HG02610 (cell line): Measurements from ENCODE around the gene RGL1.
"Not testable (repeated sequence)": the region's sequence is repeated elsewhere in the genome, so short reads cannot be mapped to it uniquely, and the experiment has no call there.

Experiments
- ATAC-seq: cut with Tn5 transposase; IDR thresholded peaks from one replicate; pipeline ENCODE4 v1.9.1; 2021; ENCODE audit warnings: mild to moderate bottlenecking, moderate library complexity; ENCODE audit not compliant: unreplicated experiment

The RGL1 gene

DNA sequence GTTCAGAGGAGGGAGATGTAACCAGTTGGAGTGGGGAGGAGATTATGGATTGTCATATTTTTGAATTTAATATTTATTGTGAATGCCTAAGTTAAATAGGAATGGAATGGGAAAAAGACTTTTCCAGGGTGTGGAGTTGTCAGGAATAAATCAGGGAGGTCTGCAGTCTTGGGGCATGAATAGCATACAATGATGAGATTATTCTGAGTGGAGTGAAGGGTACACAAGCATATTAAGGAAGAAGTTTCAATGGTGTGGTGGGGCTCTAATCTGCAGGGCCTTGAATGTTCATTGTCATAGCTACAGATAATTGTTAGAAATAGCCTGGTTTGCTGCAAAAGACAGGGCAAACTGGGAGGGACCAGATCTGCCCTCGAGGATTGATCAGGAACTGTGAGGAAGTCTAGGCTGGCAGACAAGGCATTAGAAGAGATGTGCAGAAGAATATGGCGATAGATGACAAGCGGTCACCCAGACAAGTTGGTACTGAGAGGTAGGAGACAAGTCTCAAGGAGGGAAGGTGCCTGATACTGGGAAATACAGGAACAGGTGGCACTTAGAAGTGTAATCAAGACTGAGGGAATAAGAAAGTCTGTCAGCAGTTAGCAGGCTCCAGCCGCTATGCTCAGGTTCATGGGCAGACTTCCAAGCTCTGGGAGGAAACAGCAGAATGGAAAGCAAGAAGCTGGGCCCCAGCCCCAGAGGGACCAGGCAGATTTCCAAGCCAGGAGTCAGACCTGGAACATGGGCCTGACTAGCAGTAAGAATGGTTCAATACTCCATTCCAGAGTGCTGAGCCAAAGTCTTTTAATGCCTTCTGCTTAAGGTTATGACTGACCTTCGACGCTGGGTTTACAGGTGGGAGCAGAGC lies 20.9 kb upstream of the RGL1 start:
- ATAC-seq, result no peak

DNA sequence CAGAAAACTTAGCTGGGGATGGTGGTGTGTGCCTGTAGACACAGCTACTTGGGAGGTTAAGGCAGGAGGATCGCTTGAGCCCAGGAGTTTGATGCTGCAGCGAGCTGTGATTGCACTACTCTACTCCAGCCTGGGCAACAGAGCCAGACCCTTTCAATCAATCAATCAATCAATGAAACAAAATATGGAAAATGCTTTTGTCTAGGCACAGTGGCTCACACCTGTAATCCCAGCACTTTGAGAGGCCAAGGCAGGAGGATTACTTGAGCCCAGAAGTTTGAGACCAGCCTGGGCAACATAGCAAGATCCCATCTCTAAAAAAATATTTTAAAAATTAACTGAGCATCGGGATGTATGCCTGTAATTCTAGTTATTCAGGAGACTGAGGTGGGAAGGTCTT lies 19.0 kb upstream of the RGL1 start:
- not testable (repeated sequence) for ATAC-seq

GRCh38 chr1:183787704-183788103 lies 17.2 kb upstream of the RGL1 start:
- no peak for ATAC-seq

GRCh38 chr1:183791319-183791718 lies 13.6 kb upstream of the RGL1 start:
- no peak for ATAC-seq

DNA sequence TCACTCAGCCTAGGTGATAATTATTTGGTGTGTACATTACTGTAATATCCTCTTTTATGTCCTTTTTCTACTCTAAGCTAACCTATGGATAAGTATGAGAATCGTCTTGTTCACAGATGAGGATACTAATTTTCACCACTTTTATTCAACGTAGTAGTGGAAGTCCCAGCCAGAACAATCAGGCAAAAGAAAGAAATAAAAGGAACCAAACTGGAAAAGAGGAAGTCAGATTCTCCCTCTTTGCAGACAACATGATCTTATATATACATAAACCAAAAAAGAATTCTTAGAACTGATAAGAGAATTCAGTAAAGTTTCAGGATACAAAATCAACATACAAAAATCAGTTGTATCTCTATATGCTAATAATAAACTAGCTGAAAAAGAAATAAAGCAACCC lies 12.6 kb upstream of the RGL1 start:
- no peak for ATAC-seq

GRCh38 chr1:183794088-183794487 lies 10.8 kb upstream of the RGL1 start:
- no peak for ATAC-seq

GRCh38 chr1:183800449-183800848 lies 4.5 kb upstream of the RGL1 start:
- no peak for ATAC-seq

GRCh38 chr1:183801649-183802048 lies 3.3 kb upstream of the RGL1 start:
- ATAC-seq, result no peak

DNA sequence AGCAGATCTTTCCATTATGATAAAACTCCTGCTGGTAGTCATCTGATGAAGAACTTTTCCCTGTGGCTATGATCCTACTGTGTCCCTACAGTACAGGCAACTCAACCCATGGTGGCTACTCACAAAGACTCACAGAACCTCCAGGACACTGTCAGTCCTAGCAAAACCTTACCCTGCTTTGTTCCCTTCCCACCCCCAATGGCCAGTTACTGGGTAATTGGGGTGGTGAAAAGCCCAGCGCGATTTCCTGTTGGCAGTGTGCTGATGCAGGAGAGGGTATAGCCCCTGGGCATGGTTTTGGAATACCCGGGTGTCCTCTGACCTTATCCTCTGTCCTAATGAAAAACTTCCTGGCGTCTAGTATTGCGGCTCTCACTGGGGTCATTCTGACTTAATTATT lies 533 bp upstream of the RGL1 start:
- no peak for ATAC-seq

DNA sequence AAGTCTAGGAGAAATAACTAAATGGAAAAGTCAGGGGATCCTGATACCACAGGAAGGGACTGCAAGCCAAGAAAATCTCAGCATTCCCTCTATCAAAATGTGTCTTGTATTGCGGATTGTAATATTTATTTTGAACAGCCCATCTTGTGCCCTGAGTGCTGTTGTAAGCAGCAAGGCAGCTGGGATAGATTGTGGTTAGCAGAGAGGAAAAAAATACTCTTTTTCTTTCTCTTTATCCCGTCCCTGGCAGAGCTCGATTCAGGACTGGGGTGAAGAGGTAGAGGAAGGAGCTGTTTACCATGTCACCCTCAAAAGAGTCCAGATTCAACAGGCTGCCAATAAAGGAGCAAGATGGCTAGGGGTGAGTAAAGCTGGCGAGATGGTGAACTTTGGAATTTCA lies 1.2 kb downstream of the RGL1 start:
- no peak for ATAC-seq

GRCh38 chr1:183806675-183807074 lies 1.8 kb downstream of the RGL1 start:
- no peak for ATAC-seq

GRCh38 chr1:183807549-183808168 lies 2.7 kb downstream of the RGL1 start:
- peak; percentile 84 for ATAC-seq

GRCh38 chr1:183808296-183809027 lies 3.5 kb downstream of the RGL1 start:
- no peak for ATAC-seq

DNA sequence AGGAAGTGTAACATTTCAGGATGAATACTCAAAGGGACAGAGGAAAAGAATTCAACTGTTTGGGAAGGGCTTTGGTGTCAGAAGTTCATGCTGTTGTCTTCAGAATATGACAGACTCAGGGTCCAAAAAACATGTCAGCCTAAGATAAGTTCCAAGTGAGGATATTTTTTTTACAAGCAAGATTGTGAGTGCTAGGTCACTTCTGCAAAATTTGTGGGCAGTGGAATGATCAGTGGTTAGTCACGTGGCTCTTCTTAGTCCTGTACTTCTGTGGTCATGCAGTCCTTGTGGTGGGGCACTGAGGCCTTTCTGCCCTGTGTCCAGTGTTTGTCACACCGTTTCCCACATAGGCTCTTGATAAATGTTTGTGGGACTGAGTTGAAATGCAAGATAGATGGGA lies 5.2 kb downstream of the RGL1 start:
- no peak for ATAC-seq

DNA sequence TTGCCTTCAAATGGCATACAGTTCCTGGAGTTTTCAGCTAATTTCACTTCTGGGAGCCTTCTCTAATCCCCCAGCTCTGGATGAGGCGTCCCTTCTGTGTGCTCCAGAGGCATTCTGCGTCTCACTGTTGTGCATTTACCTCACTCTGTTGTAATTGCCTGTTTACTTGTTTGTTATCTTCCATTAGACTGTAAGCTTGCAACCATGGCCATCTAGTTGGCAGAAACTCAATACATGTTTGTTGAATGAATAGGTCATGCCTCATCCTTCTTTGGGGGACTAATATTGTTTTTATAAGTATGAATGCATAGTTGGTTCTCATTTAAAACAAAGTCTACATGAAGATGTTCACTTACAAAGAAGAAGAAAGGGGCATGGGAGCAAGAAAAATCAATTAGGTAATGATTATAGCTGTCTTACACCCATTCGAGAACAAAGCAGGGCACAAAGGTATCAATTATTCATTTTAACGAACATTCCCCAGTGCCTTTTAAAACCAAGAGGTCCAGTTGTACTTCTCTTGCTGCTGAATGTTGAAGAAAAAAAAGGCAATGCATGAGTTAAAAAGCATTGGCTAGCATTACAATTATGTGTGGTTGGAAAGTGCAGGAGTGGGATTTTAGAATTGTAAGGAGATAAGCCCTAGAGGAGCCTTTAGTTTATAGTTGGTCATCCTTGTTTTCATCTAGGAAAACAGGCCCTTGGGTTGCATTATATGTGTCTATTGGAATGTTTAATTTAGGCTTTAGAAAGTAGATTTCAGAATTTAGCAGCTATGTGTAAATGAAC lies 6.0 kb downstream of the RGL1 start:
- ATAC-seq, result no peak

DNA sequence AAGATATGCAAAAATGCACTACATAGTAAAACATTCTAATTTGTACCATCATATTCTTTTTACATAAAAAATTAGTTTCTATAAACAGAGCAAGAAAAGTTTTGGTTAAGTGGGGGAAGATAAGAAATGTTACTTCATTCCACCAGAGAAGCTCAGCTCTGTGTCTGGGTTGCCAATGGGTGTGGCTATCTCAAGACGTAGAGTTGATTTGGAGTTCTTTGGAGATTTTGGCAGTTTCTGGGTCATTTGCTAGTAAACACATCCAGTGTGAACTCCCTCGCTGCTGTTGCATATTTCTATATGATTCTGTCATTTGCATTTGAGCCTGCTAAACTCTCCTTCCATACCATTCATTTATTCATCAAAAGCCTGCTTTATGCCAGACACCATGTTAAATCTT lies 7.2 kb downstream of the RGL1 start:
- no peak for ATAC-seq

GRCh38 chr1:183812686-183813569 lies 8.0 kb downstream of the RGL1 start:
- ATAC-seq, result no peak

- no peak for ATAC-seq
Measured at GRCh38 chr1:183814121-183814681, 9.3 kb downstream of the RGL1 start.

DNA sequence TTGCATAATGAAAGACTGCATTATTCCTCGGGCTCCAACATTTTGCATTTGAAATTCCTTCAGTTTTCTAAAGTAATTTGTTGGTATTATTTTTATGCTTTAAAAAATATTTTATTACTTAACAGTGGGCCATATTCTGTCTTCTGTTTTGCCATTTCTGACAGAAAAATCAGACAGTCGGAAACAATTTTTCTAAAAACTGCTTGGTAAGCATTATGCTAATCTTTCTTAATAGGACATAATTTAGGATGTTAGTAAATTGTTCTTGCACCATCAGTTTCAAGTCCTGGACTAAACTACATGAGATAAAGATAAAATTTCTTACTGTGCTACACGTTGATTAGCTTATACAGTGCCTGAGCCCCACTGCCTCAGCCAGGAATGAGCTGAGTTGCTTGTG lies 11.2 kb downstream of the RGL1 start:
- ATAC-seq, result no peak
